ENCODE results near the gene LCNL1.

Gene LCNL1

GRCh38 chr9:136982232-136983051, at the start of gene LCNL1:
TSS of gene LCNL1 (plus strand) at chr9:136982993. CDS start at chr9:136983587, 594 bp downstream.
- DNase-seq (ENCODE audit: low spot score) (no peak), FAIRE-seq (no peak)

GRCh38 chr9:136934277-136934676, 48.5 kb upstream of the LCNL1 start:
- DNase-seq (ENCODE audit: low spot score) (no peak), FAIRE-seq (no peak)

GRCh38 chr9:136935651-136936050, 47.1 kb upstream of the LCNL1 start:
- DNase-seq (ENCODE audit: low spot score) (no peak), FAIRE-seq (no peak)

GRCh38 chr9:136936645-136937170, 46.1 kb upstream of the LCNL1 start:
- FAIRE-seq (no peak), DNase-seq (ENCODE audit: low spot score) (no peak)

- no peak for FAIRE-seq
- DNase-seq (ENCODE audit: low spot score) = no peak
Measured at GRCh38 chr9:136937186-136938001, 45.4 kb upstream of the LCNL1 start.

- no peak for FAIRE-seq
- no peak for DNase-seq (ENCODE audit: low spot score)
Measured at GRCh38 chr9:136939431-136939995, 43.3 kb upstream of the LCNL1 start.

- FAIRE-seq = no peak
Measured at GRCh38 chr9:136939996-136940525, 42.7 kb upstream of the LCNL1 start.

GRCh38 chr9:136940526-136941230, 42.1 kb upstream of the LCNL1 start:
- FAIRE-seq (no peak), DNase-seq (ENCODE audit: low spot score) (no peak)

More at GRCh38 chr9:136939996-136940525, 42.7 kb upstream of the LCNL1 start:
- DNase-seq (ENCODE audit: low spot score) = no peak

- DNase-seq (ENCODE audit: low spot score) (no peak), FAIRE-seq (no peak)
Measured at GRCh38 chr9:136941231-136942111, 41.3 kb upstream of the LCNL1 start.

- FAIRE-seq = no peak
- no peak for DNase-seq (ENCODE audit: low spot score)
Measured at GRCh38 chr9:136942112-136942880, 40.5 kb upstream of the LCNL1 start.

GRCh38 chr9:136942881-136943230, 39.9 kb upstream of the LCNL1 start:
- DNase-seq (ENCODE audit: low spot score) (no peak), FAIRE-seq (no peak)

GRCh38 chr9:136943291-136944211, 39.2 kb upstream of the LCNL1 start:
- DNase-seq (ENCODE audit: low spot score) = peak; percentile 23
- no peak for FAIRE-seq

- no peak for DNase-seq (ENCODE audit: low spot score)
- FAIRE-seq = no peak
Measured at GRCh38 chr9:136944212-136944518, 38.6 kb upstream of the LCNL1 start.

- FAIRE-seq = no peak
- peak; percentile 90 for DNase-seq (ENCODE audit: low spot score)
Measured at GRCh38 chr9:136944519-136945332, 38.1 kb upstream of the LCNL1 start, which contains the start of the genes C8G and FBXW5. TSS of gene C8G (plus strand) at chr9:136945243. CDS start at chr9:136945321, 78 bp downstream. TSS of gene FBXW5 (minus strand) at chr9:136944738. CDS start at chr9:136944083, 655 bp downstream.

- FAIRE-seq (no peak), DNase-seq (ENCODE audit: low spot score) (no peak)
Measured at GRCh38 chr9:136945333-136946227, 37.2 kb upstream of the LCNL1 start.

Measured in RCC 7860 (cell line).